Measurements from ENCODE around the gene CTCFL. TPM values are rescaled to one million over a fixed set of nuclear protein-coding genes. Genes with fewer than 3 reads are reported as not detected.
"Not testable (repeated sequence)": the region's sequence is repeated elsewhere in the genome, so short reads cannot be mapped to it uniquely, and the experiment has no call there.

Gene CTCFL
- polyA plus RNA-seq, 3 donors, result 2.4 to 3.0 (median 2.7) TPM

- no peak for DNase-seq (ENCODE audit: extremely low read depth in 1 of 11, low read depth in 9 of 11, low spot score in 4 of 11)
These were observed 26.2 kb downstream of the CTCFL start for GRCh38 chr20:57498425-57499400.

GRCh38 chr20:57496592-57496991 lies 28.3 kb downstream of the CTCFL start:
- DNase-seq (ENCODE audit: extremely low read depth in 1 of 11, low read depth in 9 of 11, low spot score in 4 of 11), result no peak

- DNase-seq (ENCODE audit: extremely low read depth in 1 of 11, low read depth in 9 of 11, low spot score in 4 of 11), result no peak
These were observed 29.0 kb downstream of the CTCFL start for GRCh38 chr20:57495978-57496377.

GRCh38 chr20:57493091-57493615 lies 31.8 kb downstream of the CTCFL start:
- DNase-seq (ENCODE audit: extremely low read depth in 1 of 11, low read depth in 9 of 11, low spot score in 4 of 11), result no peak

- DNase-seq (ENCODE audit: extremely low read depth in 1 of 11, low read depth in 9 of 11, low spot score in 4 of 11), result no peak
These were observed 33.6 kb downstream of the CTCFL start for GRCh38 chr20:57491373-57491772.

GRCh38 chr20:57488277-57488676 lies 36.7 kb downstream of the CTCFL start:
- not testable (repeated sequence) for DNase-seq (ENCODE audit: extremely low read depth in 1 of 11, low read depth in 9 of 11, low spot score in 4 of 11)

- DNase-seq (ENCODE audit: extremely low read depth in 1 of 11, low read depth in 9 of 11, low spot score in 4 of 11), result no peak
These were observed 39.2 kb downstream of the CTCFL start for GRCh38 chr20:57485770-57486169.

- no peak for DNase-seq (ENCODE audit: extremely low read depth in 1 of 11, low read depth in 9 of 11, low spot score in 4 of 11)
These were observed 40.2 kb downstream of the CTCFL start for GRCh38 chr20:57484772-57485171.

GRCh38 chr20:57483287-57484050 lies 41.5 kb downstream of the CTCFL start:
- DNase-seq (ENCODE audit: extremely low read depth in 1 of 11, low read depth in 9 of 11, low spot score in 4 of 11), result no peak

GRCh38 chr20:57482796-57483195 lies 42.1 kb downstream of the CTCFL start:
- DNase-seq (ENCODE audit: extremely low read depth in 1 of 11, low read depth in 9 of 11, low spot score in 4 of 11), result no peak

GRCh38 chr20:57482148-57482547 lies 42.8 kb downstream of the CTCFL start:
- no peak for DNase-seq (ENCODE audit: extremely low read depth in 1 of 11, low read depth in 9 of 11, low spot score in 4 of 11)

- DNase-seq (ENCODE audit: extremely low read depth in 1 of 11, low read depth in 9 of 11, low spot score in 4 of 11), result no peak
These were observed 43.6 kb downstream of the CTCFL start for GRCh38 chr20:57481281-57481711.

GRCh38 chr20:57480444-57481160 lies 44.3 kb downstream of the CTCFL start:
- no peak for DNase-seq (ENCODE audit: extremely low read depth in 1 of 11, low read depth in 9 of 11, low spot score in 4 of 11)

- DNase-seq (ENCODE audit: extremely low read depth in 1 of 11, low read depth in 9 of 11, low spot score in 4 of 11), result no peak
These were observed 45.7 kb downstream of the CTCFL start for GRCh38 chr20:57479196-57479595.

GRCh38 chr20:57478176-57478575 lies 46.8 kb downstream of the CTCFL start:
- no peak for DNase-seq (ENCODE audit: extremely low read depth in 1 of 11, low read depth in 9 of 11, low spot score in 4 of 11)

GRCh38 chr20:57476641-57477461 lies 48.1 kb downstream of the CTCFL start:
- no peak for DNase-seq (ENCODE audit: extremely low read depth in 1 of 11, low read depth in 9 of 11, low spot score in 4 of 11)

GRCh38 chr20:57476084-57476526 lies 48.8 kb downstream of the CTCFL start:
- no peak for DNase-seq (ENCODE audit: extremely low read depth in 1 of 11, low read depth in 9 of 11, low spot score in 4 of 11)

- no peak for DNase-seq (ENCODE audit: extremely low read depth in 1 of 11, low read depth in 9 of 11, low spot score in 4 of 11)
These were observed 49.4 kb downstream of the CTCFL start for GRCh38 chr20:57475388-57476083.

Data from renal cortex interstitium (tissue), 11 donors.